ENCODE data around the gene ABCB1.

The ABCB1 gene

DNA sequence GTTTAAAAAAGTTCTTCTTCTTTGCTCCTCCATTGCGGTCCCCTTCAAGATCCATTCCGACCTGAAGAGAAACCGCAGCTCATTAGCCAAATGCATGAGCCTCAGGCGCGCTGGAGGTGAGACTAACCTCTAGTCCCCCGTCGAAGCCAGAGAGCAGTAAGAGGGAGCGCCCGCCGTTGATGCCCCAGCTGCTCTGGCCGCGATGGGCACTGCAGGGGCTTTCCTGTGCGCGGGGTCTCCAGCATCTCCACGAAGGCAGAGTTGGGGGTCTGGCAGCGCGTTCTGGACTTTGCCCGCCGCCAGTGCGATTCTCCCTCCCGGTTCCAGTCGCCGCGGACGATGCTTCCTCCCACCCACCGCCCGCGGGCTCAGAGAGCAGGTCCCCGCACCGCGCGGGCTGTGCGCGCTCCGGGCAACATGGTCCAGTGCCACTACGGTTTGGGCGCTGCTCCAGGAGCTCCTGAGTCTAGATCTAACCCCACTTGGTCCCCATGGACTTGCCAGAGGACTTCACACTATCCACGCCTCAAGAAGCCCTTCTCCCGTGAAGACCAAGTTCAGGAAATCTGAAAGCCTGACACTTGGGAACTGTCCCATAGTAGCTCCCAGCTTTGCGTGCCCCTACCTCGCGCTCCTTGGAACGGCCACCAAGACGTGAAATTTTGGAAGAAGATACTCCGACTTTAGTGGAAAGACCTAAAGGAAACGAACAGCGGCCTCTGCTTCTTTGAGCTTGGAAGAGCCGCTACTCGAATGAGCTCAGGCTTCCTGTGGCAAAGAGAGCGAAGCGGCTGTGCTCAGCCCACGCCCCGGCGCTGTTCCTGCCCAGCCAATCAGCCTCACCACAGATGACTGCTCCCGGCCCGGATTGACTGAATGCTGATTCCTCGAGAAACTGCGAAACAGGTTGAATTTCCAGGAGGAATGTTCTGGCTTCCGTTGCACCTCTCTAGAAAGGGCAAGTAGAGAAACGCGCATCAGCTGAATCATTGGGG lies at the start of gene ABCB1:
Gene ABCB1, minus strand, starts transcription at position 755 of the 995 bp plus-strand sequence. Its CDS starts 700 bp downstream, at position 55.
- H3K4me3 ChIP-seq (ENCODE audit: low read depth, low read length), result peak within 1 kb of the TSS; percentile 43
- peak; percentile 4 for DNase-seq (ENCODE audit: low read depth)

- DNase-seq (ENCODE audit: low read depth), result no peak
- no peak overlapping the region for H3K4me3 ChIP-seq (ENCODE audit: low read depth, low read length)
Measured at GRCh38 chr7:87648316-87648715, 47.6 kb upstream of the ABCB1 start.

DNA sequence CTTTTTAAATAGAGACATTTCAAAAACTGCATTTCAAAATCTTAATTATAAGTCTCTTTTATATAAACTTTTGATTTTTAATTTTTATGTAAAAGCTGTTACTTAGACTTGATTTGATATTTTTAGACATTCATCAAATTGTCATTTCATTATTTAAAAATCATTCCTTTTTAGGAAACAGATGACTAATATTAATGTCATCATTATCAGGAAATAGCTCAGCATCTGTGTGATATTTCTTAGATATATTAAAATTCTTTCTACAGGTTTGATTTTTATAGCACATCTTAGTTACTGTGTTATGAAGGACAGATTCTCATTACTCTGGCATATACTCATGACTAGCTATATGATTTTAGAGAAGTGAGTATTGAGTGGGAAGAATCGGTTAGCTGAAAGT lies 44.8 kb upstream of the ABCB1 start:
- no peak for DNase-seq (ENCODE audit: low read depth)
- no peak overlapping the region for H3K4me3 ChIP-seq (ENCODE audit: low read depth, low read length)

GRCh38 chr7:87635921-87636320 lies 35.2 kb upstream of the ABCB1 start:
- DNase-seq (ENCODE audit: low read depth), result no peak
- H3K4me3 ChIP-seq (ENCODE audit: low read depth, low read length), result no peak overlapping the region

GRCh38 chr7:87628780-87629569 lies 28.3 kb upstream of the ABCB1 start:
- DNase-seq (ENCODE audit: low read depth), result no peak
- H3K4me3 ChIP-seq (ENCODE audit: low read depth, low read length), result peak overlapping the region; percentile 64

GRCh38 chr7:87627634-87627994 lies 26.9 kb upstream of the ABCB1 start:
- no peak for DNase-seq (ENCODE audit: low read depth)

DNA sequence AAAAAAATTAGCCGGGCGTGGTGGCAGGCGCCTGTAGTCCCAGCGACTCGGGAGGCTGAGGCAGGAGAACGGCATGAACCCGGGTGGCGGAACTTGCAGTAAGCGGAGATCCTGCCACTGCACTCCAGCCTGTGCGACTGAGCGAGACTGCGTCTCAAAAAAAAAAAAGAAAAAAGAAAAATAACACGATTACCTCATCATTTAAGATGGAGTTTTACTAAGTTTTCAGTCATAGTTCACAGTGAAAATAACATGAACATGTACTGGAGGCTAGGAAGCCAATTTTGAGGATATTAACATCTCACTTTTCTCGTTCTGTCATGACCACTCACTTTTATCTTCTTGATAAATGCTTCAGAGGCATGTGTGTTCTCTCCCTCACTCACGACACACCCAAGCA lies 24.4 kb upstream of the ABCB1 start:
- no peak for DNase-seq (ENCODE audit: low read depth)
- no peak overlapping the region for H3K4me3 ChIP-seq (ENCODE audit: low read depth, low read length)

More at GRCh38 chr7:87627634-87627994, 26.9 kb upstream of the ABCB1 start:
- peak overlapping the region; percentile 64 for H3K4me3 ChIP-seq (ENCODE audit: low read depth, low read length)

GRCh38 chr7:87624628-87625027 lies 23.9 kb upstream of the ABCB1 start:
- H3K4me3 ChIP-seq (ENCODE audit: low read depth, low read length), result no peak overlapping the region
- no peak for DNase-seq (ENCODE audit: low read depth)

DNA sequence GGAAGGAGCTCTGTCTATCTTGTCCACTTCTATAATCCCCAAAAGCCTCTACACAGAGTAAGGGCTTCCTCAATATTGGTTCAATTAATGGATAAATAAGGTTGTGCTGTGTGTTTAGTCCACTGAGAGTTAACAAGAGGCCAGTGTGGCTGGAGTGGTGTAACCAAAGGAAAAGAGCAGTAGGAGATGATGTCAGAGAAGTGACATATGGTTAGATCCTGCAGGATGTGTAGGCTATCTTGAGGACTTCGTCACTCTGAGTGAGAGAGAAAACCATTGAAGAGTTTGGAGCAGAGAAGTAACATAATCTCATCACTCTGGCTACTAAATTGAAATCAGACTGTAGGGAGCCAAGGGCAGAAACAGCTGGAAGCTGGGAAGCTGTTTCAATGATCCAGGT lies 14.5 kb upstream of the ABCB1 start:
- DNase-seq (ENCODE audit: low read depth), result no peak
- H3K4me3 ChIP-seq (ENCODE audit: low read depth, low read length), result no peak overlapping the region

GRCh38 chr7:87609916-87610315 lies 9.2 kb upstream of the ABCB1 start:
- no peak for DNase-seq (ENCODE audit: low read depth)
- no peak overlapping the region for H3K4me3 ChIP-seq (ENCODE audit: low read depth, low read length)

GRCh38 chr7:87608431-87608830 lies 7.7 kb upstream of the ABCB1 start:
- no peak for DNase-seq (ENCODE audit: low read depth)
- H3K4me3 ChIP-seq (ENCODE audit: low read depth, low read length), result no peak overlapping the region

- H3K4me3 ChIP-seq (ENCODE audit: low read depth, low read length), result no peak overlapping the region
- no peak for DNase-seq (ENCODE audit: low read depth)
Measured at GRCh38 chr7:87604264-87604663, 3.6 kb upstream of the ABCB1 start.

DNA sequence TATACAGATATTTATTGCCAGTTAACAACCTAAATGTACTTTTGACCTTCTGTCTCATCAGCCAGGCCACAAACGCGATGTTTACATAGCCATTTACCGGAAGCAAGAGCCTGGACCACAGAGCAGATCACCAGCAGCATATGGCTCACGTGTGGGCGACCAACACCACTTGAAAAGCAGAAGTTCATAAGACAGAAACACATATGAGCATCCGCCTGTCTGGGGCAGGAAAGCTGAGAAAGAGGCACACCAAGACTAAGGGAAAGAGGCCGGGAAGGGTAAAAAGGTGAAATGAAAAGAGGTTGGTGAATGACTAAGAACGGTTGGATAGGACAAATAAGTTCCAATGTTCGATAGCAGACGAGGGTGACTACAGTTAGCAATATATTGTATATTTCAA lies 1.3 kb downstream of the ABCB1 start:
- no peak overlapping the region for H3K4me3 ChIP-seq (ENCODE audit: low read depth, low read length)

DNA sequence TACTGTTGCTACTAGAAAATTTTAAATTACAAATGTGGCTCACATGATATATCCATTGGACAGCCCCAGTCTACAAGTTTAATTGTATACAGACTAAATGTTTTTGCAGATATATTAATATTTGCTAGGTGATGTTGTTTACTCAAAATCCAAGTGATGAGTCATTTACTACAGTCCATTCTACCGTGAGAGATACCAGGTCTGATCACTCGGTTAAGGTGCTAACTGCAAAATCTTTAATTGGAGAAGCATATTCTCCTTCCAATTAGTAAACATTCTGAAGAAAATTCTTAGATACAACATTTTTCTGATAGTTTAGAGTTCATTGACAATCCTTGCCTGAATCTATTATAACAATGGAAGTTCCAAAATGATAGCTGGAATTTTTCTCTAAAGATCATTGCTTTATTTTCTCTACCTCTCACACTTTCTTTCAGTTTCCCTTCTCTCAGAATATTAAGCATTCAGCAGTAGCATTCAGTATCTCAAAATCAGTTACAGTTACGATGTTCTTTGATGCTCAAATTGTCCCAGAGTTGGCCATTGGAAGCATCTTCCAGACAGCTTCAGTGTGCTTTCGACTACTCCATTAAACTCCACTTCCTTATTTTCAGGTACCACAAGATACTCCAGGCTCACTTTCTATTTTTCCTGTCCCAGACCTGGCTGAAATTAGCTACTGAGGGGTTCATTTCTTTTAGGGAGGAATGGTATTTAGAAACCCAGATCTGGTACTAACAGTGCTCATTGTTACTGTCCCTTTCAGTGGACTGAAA lies 2.3 kb downstream of the ABCB1 start:
- DNase-seq (ENCODE audit: low read depth), result no peak
- no peak overlapping the region for H3K4me3 ChIP-seq (ENCODE audit: low read depth, low read length)

More for the DNA sequence above, 1.3 kb downstream of the ABCB1 start:
- no peak for DNase-seq (ENCODE audit: low read depth)

DNA sequence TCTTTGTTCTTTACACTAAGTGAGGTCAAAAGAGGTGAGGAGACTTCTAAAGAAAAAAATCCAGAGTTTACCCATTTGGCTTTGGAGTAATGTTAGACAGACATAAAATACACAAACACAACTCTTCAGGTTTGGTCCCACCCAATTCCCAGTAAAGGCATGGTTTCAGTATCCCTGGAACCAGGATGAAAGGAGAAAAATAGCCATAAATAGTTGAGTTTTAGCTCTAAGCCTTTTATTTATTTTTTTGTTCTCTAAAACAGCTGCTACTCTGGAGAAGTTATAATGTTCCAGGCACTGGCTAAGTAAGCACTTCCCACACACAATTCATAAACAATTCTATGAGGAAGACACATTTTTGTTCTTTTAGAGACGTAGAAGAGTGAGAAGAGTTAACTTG lies 4.0 kb downstream of the ABCB1 start:
- no peak for DNase-seq (ENCODE audit: low read depth)
- no peak overlapping the region for H3K4me3 ChIP-seq (ENCODE audit: low read depth, low read length)

DNA sequence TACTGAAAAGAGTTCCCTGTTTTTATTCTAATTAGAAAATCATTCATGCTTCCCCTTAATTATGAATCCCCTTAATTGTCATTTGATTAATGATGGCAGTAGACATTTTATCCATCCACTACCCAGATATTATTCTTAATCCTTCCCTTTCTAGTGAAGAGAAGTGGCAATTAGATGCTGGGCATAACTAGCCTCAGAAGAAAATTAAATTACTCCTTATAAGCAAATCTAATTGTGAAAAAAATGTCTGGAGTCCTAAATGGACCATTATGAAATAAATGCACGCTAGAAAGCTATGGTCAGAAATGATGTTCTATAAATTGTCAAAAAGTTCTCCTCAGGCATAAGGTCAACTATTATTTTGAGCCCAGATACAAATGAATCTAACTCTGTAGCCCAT lies 4.5 kb downstream of the ABCB1 start:
- H3K4me3 ChIP-seq (ENCODE audit: low read depth, low read length), result no peak overlapping the region
- no peak for DNase-seq (ENCODE audit: low read depth)

DNA sequence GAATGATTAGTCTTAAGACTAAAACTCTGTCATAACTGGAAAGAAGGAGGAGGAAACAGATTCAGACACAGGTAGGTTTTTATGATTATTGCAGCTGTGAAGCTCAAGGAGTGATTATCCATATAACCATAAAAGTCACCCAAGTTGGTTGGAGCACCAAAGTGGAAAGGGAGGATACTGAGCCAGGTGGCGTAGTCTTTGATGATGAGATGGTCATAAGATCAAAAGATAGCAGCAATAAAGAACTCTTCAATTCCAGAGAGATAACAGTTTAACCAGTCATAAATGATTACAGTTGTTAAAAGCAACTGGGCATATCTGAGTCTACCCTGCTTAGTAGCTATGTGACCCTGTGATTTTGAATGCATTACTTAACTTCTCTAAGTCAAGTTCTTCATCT lies 8.4 kb downstream of the ABCB1 start:
- DNase-seq (ENCODE audit: low read depth), result no peak

GRCh38 chr7:87591211-87591610 lies 9.5 kb downstream of the ABCB1 start:
- DNase-seq (ENCODE audit: low read depth), result no peak
- no peak overlapping the region for H3K4me3 ChIP-seq (ENCODE audit: low read depth, low read length)

More for the DNA sequence above, 8.4 kb downstream of the ABCB1 start:
- H3K4me3 ChIP-seq (ENCODE audit: low read depth, low read length), result no peak overlapping the region

DNA sequence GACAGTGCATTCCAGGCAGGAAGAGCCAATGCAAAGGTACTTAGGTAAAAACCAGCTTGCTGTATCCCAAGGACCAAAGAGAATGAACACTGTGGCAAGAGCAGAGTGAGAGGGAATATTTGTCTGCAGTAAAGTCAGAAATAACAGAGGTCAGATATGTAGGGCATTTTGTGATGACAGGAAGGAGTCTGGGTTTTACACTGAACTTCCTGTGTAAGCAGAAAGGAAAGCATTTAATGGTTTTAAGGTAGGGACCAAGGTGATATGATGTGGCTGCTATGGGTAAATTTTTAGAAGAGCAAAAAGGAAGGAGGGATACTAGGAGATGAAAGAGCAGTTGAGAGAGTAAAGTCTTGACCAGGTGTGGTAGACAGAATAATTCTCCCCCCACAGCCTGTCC lies 10.1 kb downstream of the ABCB1 start:
- DNase-seq (ENCODE audit: low read depth), result no peak
- H3K4me3 ChIP-seq (ENCODE audit: low read depth, low read length), result no peak overlapping the region

DNA sequence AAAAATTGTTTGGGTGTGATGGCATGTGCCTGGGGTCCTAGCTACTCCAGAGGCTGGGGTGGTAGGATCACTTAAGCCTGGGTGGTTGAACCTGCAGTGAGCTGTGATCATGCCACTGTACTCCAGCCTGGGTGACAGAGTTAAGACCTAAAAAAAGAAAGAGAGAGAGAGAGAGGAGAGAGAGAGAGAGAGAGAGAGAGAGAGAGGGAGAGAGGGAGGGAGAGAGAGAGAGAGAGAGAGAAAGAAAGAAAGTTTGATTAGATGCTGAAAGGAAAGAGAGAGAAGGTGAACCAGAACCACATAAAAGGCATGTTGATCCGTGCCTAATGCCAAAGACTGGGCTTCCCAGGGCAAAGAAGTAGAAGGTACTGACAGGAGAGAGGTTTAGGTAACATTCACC lies 11.1 kb downstream of the ABCB1 start:
- DNase-seq (ENCODE audit: low read depth), result no peak
- H3K4me3 ChIP-seq (ENCODE audit: low read depth, low read length), result no peak overlapping the region
